22Rv1 (cell line): Measurements from ENCODE around the gene DOK3.

ENCODE experiments used
- H3K27ac ChIP-seq: fragments of 450-650 bp; 2 replicates; pipeline ENCODE4 v1.5.1; 2017
- CTCF ChIP-seq: fragments of 450-650 bp; IDR thresholded peaks from 2 replicates; pipeline ENCODE4 v1.5.1; 2017; ENCODE audit warnings: mild to moderate bottlenecking
- ZFX ChIP-seq: fragments of 450-650 bp; IDR thresholded peaks from 2 replicates; pipeline ENCODE4 v1.6.1; 2017; ENCODE audit warnings: antibody characterized with exemption, borderline replicate concordance

Gene DOK3

GRCh38 chr5:177471610-177472356 lies 37.8 kb downstream of the DOK3 start:
- H3K27ac ChIP-seq = peak overlapping the region; percentile 64; the same call in 1 of the 2 replicates
- TF ChIP-seq ZFX = no peak
- no peak for TF ChIP-seq CTCF

- TF ChIP-seq ZFX = no peak
- no peak for TF ChIP-seq CTCF
- H3K27ac ChIP-seq = no peak overlapping the region
These were observed 38.7 kb downstream of the DOK3 start for GRCh38 chr5:177470759-177471536.

- no peak overlapping the region for H3K27ac ChIP-seq
- TF ChIP-seq CTCF (no peak), ZFX (no peak)
These were observed 39.7 kb downstream of the DOK3 start for GRCh38 chr5:177469750-177470525.

- TF ChIP-seq CTCF (no peak), ZFX (no peak)
- H3K27ac ChIP-seq = no peak overlapping the region
These were observed 40.7 kb downstream of the DOK3 start for GRCh38 chr5:177468685-177469628.

GRCh38 chr5:177468329-177468684 lies 41.3 kb downstream of the DOK3 start:
- TF ChIP-seq ZFX = no peak
- no peak for TF ChIP-seq CTCF
- H3K27ac ChIP-seq = no peak overlapping the region

- no peak overlapping the region for H3K27ac ChIP-seq
- TF ChIP-seq ZFX (no peak), CTCF (no peak)
These were observed 42.2 kb downstream of the DOK3 start for GRCh38 chr5:177467436-177467835.
